Esophagus squamous epithelium (tissue), 5 donors: ENCODE results near the gene COL7A1. TPM values are rescaled to one million over a fixed set of nuclear protein-coding genes. Genes with fewer than 3 reads are reported as not detected.

Experiments
- DNase-seq: peaks from one replicate; lab custom pipeline; 2025; lab: John Stamatoyannopoulos, UW
- H3K27ac ChIP-seq, 4 donors: fragments of 200-600 bp; sonication (generic); one replicate each; pipeline ENCODE4 v1.5.1; 2016 to 2019; ENCODE audit warnings: mild to moderate bottlenecking in 1 of 4
- H3K27me3 ChIP-seq, 4 donors: fragments of 200-600 bp; sonication (generic); 1 replicate in 3 of 4; 2 replicates in 1 of 4; pipeline versions ENCODE4 v1.5.1 to v1.6.0; 2017 to 2021; ENCODE audit warnings: antibody characterized with exemption in 1 of 4
- H3K36me3 ChIP-seq, 3 donors: fragments of 200-600 bp; sonication (generic); one replicate each; pipeline ENCODE4 v1.5.1; 2016 to 2019
- H3K4me1 ChIP-seq, 3 donors: fragments of 200-600 bp; sonication (generic); one replicate each; pipeline ENCODE4 v1.5.1; 2017 to 2019
- H3K4me3 ChIP-seq, 4 donors: fragments of 200-600 bp; sonication (generic); 1 replicate in 3 of 4; 2 replicates in 1 of 4; pipeline ENCODE4 v1.5.1; 2016 to 2019; ENCODE audit warnings: mild to moderate bottlenecking in 2 of 4, moderate library complexity in 1 of 4
- H3K9me3 ChIP-seq, 3 donors: fragments of 200-600 bp; sonication (generic); one replicate each; pipeline ENCODE4 v1.5.1; 2016 to 2019
- POLR2A ChIP-seq, 4 donors: fragments of 450-650 bp; IDR thresholded peaks; one replicate each; pipeline ENCODE4 v1.6.1; 2017; ENCODE audit warnings: antibody characterized with exemption in 4 of 4, mild to moderate bottlenecking in 4 of 4, moderate library complexity in 3 of 4
- WGBS, 2 donors: methylation state at CpG; one replicate each; pipeline ENCODE4 v1.1.5; 2018; 5-methylcytosine and 5-hydroxymethylcytosine counted together
- intact Hi-C: fragments of 100-400 bp; cut with DNase I; formaldehyde crosslinking; loops from one replicate; pipeline ENCODE4 v1.15.0; 2022
- total RNA-seq, 4 donors: library from RNA; depleted of rRNA; stranded (reverse); fragments of >200 nt; gene quantifications; one replicate each; pipeline ENCODE4 v1.1.0, GENCODE V29; 2016
- TF ChIP-seq, protein P1 (sequence below), 6 experiments: fragments of 450-650 bp in 4 of 6; fragments of 200-600 bp in 2 of 6; sonication (generic) in 2 of 6; IDR thresholded peaks; one replicate each; pipeline ENCODE4 v1.5.1; 2016 to 2019; ENCODE audit warnings: antibody characterized with exemption in 6 of 6, mild to moderate bottlenecking in 4 of 6, moderate library complexity in 4 of 6
- donor health status: DM: yes; HTN: yes; CAD: no.

Gene COL7A1
- total RNA-seq, 4 donors from 2014 or later = 52.8 to 125 (median 69.0) TPM

DNA sequence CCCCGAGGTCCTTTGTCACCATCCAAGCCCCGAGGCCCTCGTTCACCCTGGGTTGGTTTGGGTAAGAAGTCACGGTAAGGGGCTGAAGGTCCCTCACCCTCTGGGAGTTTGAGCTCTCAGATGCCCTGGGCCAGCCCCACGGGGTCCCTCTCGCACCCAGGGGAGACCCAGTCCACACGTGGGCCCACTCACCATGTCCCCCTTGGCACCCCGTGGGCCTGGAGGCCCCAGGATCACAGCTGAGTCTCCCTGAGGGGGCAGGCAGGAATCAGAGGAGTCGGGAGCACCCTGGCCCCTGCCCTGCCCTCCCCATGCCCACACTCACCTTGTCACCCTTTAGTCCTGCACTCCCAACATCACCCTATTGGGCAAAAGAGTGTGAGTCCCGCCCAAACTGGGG, 25.7 kb downstream of the COL7A1 start:
- TF ChIP-seq, protein P1, sequence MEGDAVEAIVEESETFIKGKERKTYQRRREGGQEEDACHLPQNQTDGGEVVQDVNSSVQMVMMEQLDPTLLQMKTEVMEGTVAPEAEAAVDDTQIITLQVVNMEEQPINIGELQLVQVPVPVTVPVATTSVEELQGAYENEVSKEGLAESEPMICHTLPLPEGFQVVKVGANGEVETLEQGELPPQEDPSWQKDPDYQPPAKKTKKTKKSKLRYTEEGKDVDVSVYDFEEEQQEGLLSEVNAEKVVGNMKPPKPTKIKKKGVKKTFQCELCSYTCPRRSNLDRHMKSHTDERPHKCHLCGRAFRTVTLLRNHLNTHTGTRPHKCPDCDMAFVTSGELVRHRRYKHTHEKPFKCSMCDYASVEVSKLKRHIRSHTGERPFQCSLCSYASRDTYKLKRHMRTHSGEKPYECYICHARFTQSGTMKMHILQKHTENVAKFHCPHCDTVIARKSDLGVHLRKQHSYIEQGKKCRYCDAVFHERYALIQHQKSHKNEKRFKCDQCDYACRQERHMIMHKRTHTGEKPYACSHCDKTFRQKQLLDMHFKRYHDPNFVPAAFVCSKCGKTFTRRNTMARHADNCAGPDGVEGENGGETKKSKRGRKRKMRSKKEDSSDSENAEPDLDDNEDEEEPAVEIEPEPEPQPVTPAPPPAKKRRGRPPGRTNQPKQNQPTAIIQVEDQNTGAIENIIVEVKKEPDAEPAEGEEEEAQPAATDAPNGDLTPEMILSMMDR (IDR thresholded peaks at IDR 0.05) = no peak
- no peak for TF ChIP-seq POLR2A (IDR thresholded peaks at IDR 0.05)
- Histone ChIP-seq H3K36me3 (peaks cover 0 to 82% (median 0%) of the 10 kb centered on the region in 3 donors), H3K4me1 (peaks cover 4 to 10% (median 4%) of the 10 kb centered on the region in 3 donors), H3K27ac (no peak overlapping the region), H3K9me3 (no peaks in the 10 kb centered on the region), H3K4me3 (no peak overlapping the region), H3K27me3 (no peaks in the 10 kb centered on the region)
- intact Hi-C loops = no loop called here
- WGBS, 2 donors = 68 to 88% methylated on average over 1 to 5 of the region's 10 CpGs
- DNase-seq = no peak

DNA sequence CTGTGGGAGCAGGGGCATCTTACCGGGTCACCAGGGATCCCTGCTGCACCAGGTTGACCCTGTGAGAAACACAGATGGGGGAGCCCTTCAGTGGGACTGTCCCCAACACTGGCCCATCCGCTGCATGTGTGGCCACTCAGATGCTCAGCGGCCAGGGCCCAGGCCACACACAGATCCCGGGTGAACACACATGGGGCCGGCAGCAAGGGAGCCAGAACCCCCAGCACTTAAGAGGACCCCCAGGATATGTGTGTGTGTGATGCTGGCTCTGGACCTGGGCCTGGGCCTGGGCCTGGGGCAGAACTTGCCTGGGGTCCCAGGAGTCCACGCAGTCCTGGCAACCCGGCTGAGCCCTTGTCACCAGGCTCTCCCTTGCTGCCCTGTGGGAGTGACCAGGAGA, 26.7 kb downstream of the COL7A1 start:
- Histone ChIP-seq H3K4me3 (no peak overlapping the region), H3K27ac (no peak overlapping the region), H3K27me3 (no peaks in the 10 kb centered on the region), H3K9me3 (no peaks in the 10 kb centered on the region), H3K4me1 (peaks cover 4 to 19% (median 4%) of the 10 kb centered on the region in 3 donors), H3K36me3 (peaks cover 0 to 73% (median 0%) of the 10 kb centered on the region in 3 donors)
- TF ChIP-seq POLR2A (IDR thresholded peaks at IDR 0.05) = no peak
- TF ChIP-seq, protein P1 (IDR thresholded peaks at IDR 0.05) = no peak
- no peak for DNase-seq
- intact Hi-C loops = no loop called here
- 70% methylated on average over 2 of the region's 7 CpGs; no CpG with 5 or more reads in 1 of the 2 donors for WGBS, 2 donors

DNA sequence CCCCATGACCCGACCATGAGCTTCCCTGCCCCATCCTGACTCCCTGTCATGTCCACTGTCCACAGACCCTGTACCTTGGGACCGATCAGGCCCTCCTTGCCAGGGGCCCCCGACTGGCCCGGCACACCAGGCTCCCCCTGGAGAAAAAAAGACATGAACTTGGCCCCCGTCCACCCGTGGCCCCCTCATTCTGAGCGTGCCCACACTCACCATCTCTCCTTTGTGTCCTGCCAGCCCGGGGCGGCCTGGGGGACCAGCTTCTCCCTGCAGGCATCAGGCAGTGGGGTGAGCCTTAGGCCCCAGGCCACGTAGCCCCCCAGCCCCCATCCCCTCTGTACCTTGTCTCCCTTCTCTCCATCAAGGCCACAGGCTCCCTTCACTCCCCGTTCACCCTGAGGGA, 27.6 kb downstream of the COL7A1 start:
- Histone ChIP-seq H3K27me3 (no peaks in the 10 kb centered on the region), H3K9me3 (no peaks in the 10 kb centered on the region), H3K4me1 (peaks cover 4 to 21% (median 4%) of the 10 kb centered on the region in 3 donors), H3K36me3 (peaks cover 0 to 68% (median 0%) of the 10 kb centered on the region in 3 donors), H3K4me3 (no peak overlapping the region), H3K27ac (no peak overlapping the region)
- intact Hi-C loops = no loop called here
- 77 to 92% methylated on average over 7 to 8 of the region's 11 CpGs for WGBS, 2 donors
- TF ChIP-seq, protein P1 (IDR thresholded peaks at IDR 0.05) = no peak
- no peak for TF ChIP-seq POLR2A (IDR thresholded peaks at IDR 0.05)
- no peak for DNase-seq

DNA sequence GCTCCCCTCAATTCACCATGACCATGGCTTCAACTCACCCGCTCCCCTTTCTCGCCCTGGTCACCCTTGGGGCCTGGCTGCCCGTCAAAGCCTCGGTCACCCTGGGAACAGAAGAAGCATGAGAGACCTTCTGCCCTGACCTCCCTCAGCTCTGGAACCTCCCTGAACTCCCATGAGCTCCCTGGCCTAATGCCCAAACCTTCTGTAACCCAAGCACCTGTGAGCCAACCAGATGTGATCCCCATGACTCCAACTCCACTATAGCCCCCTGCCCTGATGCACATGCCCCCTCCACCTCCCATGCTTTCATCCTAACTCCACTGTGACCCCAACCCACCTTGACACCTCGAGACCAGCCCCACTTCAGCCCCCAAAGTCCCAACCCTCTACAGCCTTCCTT, 28.0 kb downstream of the COL7A1 start:
- H3K4me3 ChIP-seq = no peak overlapping the region
- 78 to 81% methylated on average over 5 of the region's 5 CpGs for WGBS, 2 donors

DNA sequence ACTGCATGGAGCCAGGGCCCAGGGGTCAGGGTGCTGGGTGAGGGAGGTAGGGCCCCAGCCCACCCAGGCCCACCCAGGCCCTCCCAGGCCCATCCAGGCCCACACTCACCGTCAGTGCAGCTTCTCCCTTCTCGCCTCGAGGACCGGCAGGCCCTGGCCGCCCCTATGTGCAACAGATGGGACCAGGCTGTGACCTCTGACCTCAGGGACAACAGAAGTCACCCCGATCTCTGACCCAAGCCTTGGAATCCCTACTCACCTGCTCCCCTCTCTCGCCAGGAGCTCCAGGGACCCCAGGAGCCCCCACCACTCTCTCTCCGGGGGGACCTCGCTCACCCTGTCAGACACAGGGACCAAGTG, 28.7 kb downstream of the COL7A1 start:
- TF ChIP-seq POLR2A (IDR thresholded peaks at IDR 0.05) = no peak
- TF ChIP-seq, protein P1 (IDR thresholded peaks at IDR 0.05) = no peak
- 72 to 73% methylated on average over 3 to 4 of the region's 9 CpGs for WGBS, 2 donors
- H3K27ac ChIP-seq = no peak overlapping the region
- no peak for DNase-seq
- peaks cover 0 to 60% (median 0%) of the 10 kb centered on the region in 3 donors for H3K36me3 ChIP-seq
- no peak overlapping the region for H3K4me3 ChIP-seq
- intact Hi-C loops = no loop called here
- H3K9me3 ChIP-seq = no peaks in the 10 kb centered on the region
- no peaks in the 10 kb centered on the region for H3K27me3 ChIP-seq
- H3K4me1 ChIP-seq = peaks cover 4 to 22% (median 4%) of the 10 kb centered on the region in 3 donors

More for the DNA sequence above, 28.0 kb downstream of the COL7A1 start:
- H3K36me3 ChIP-seq = peaks cover 0 to 67% (median 0%) of the 10 kb centered on the region in 3 donors
- no peaks in the 10 kb centered on the region for H3K9me3 ChIP-seq
- no peak overlapping the region for H3K27ac ChIP-seq
- H3K27me3 ChIP-seq = no peaks in the 10 kb centered on the region
- no peak for TF ChIP-seq POLR2A (IDR thresholded peaks at IDR 0.05)
- TF ChIP-seq, protein P1 (IDR thresholded peaks at IDR 0.05) = no peak
- peaks cover 4 to 21% (median 4%) of the 10 kb centered on the region in 3 donors for H3K4me1 ChIP-seq
- DNase-seq = no peak
- intact Hi-C loops = no loop called here
